ENCODE results near the gene ADAMTS4.
"Not testable (repeated sequence)": the region's sequence is repeated elsewhere in the genome, so short reads cannot be mapped to it uniquely, and the experiment has no call there.

ADAMTS4 gene, protein sequence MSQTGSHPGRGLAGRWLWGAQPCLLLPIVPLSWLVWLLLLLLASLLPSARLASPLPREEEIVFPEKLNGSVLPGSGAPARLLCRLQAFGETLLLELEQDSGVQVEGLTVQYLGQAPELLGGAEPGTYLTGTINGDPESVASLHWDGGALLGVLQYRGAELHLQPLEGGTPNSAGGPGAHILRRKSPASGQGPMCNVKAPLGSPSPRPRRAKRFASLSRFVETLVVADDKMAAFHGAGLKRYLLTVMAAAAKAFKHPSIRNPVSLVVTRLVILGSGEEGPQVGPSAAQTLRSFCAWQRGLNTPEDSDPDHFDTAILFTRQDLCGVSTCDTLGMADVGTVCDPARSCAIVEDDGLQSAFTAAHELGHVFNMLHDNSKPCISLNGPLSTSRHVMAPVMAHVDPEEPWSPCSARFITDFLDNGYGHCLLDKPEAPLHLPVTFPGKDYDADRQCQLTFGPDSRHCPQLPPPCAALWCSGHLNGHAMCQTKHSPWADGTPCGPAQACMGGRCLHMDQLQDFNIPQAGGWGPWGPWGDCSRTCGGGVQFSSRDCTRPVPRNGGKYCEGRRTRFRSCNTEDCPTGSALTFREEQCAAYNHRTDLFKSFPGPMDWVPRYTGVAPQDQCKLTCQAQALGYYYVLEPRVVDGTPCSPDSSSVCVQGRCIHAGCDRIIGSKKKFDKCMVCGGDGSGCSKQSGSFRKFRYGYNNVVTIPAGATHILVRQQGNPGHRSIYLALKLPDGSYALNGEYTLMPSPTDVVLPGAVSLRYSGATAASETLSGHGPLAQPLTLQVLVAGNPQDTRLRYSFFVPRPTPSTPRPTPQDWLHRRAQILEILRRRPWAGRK

DNA sequence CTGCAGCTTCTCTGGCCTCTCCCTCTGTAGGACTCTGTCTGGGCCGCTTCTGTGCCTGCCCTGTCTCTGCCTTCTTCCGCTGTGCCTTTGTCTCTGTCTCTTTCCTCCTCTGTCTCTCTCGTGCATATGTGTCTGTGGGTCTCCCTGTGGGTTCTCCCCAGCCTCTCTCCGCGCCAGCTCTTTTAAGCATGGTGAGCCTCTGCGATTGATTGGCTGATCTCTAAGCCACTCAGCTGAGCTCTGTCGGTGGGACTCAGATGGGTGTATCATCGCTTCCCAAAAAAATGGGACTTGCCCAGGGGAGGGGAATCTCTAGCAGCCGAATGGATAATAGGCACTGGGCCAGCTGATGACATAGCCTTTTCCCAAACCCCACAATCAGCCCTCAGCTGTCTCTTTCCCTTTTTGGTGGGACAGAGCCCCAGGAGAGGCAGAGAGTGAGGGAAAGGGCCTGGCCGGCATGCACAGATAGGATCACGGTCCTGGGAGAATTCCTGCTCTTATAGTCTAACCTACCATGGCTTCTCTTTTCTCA, at the start of gene ADAMTS4:
TSS of gene ADAMTS4 (minus strand) at position 158 of the 535 bp plus-strand sequence. CDS start 427 bp downstream, outside the sequence.
- no peak for DNase-seq (ENCODE audit: low read depth, low spot score)

DNA sequence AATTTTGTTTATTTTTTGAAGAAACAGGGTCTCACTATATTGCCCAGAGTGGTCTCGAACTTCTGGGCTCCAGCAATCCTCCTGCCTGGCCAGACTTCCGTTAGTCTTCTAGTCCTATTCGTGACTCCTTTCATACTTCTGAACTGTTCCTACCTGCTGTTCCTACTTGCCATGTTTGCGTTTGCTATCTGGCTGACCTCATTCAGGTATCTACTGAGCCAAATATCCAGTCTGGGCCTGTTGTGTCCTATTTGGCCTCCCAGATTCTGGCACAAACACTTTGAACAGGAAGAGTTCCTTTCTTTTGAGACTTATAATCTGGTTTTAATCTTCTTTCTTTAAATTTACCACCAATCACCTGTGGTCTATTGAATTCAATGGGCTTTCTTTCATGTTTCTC, 46.0 kb upstream of the ADAMTS4 start:
- no peak for DNase-seq (ENCODE audit: low read depth, low spot score)

- DNase-seq (ENCODE audit: low read depth, low spot score): no peak
These were observed 43.5 kb upstream of the ADAMTS4 start for GRCh38 chr1:161242313-161242712.

DNA sequence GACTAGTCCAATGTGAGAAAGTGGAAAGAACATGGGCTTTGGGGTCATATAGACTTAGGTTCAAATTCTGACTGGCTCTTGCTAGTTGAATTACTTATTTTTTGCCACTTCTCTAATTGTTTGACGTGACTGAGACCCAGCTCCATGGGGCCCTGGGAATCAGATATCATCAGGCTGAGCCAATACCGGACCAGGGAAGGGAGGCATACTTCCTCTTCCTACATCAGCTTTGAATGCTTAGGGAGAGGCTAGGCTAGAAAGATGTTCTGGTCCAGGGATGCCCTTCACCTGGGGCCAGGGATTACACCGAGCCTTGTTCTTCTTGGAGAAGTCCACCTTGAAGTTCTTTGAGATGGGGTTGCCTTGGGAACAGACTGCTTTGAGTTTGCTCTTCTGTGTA, 42.8 kb upstream of the ADAMTS4 start:
- no peak for DNase-seq (ENCODE audit: low read depth, low spot score)

DNA sequence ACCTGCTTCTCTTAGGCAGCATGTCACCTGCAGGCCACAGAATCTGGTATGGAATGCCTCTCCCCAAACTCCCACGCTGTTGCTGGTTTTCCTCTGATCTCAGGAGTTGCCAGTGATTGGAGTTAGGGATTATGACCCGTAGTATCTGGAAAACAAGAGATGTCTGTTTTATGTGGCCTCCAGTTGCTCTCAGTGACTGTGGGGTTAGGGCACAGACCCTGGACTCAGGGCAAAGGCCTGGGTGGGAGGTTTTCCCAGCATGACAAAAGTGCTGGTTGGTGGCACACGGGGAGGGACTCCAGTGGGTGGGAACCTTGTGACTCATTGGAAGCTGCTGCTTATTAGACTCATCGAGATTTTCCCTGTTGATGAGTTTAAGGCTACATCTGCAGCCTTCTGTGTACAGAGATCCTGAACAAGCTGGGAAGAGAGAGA, 39.2 kb upstream of the ADAMTS4 start, which contains the start of gene NR1I3:
TSS of gene NR1I3 (minus strand) at position 165 of the 435 bp plus-strand sequence. CDS start 1,638 bp downstream, outside the sequence.
- no peak for DNase-seq (ENCODE audit: low read depth, low spot score)

GRCh38 chr1:161235957-161236775, 37.3 kb upstream of the ADAMTS4 start:
- DNase-seq (ENCODE audit: low read depth, low spot score): no peak

- DNase-seq (ENCODE audit: low read depth, low spot score): no peak
These were observed 34.2 kb upstream of the ADAMTS4 start for GRCh38 chr1:161233102-161233501.

DNA sequence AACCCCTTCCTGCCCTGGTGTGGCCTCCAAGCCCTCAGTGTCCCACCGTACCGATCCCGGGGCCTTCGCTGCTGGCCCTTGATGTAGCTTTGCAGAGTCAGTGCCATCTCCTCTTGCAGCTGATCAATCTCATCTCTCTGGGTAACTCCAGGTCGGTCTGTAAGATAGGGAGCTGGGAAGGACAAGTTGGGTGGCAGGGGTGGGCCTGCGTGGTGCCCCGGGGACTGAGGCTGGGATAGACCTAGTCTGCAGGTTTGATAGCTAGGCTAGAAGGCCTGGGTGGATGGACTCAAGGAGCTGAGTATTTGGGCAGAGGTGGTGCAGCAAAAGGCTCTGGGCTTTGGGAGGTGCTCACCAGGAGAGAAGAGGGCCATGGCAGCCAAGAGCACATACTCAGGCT, 31.9 kb upstream of the ADAMTS4 start:
- no peak for DNase-seq (ENCODE audit: low read depth, low spot score)

DNA sequence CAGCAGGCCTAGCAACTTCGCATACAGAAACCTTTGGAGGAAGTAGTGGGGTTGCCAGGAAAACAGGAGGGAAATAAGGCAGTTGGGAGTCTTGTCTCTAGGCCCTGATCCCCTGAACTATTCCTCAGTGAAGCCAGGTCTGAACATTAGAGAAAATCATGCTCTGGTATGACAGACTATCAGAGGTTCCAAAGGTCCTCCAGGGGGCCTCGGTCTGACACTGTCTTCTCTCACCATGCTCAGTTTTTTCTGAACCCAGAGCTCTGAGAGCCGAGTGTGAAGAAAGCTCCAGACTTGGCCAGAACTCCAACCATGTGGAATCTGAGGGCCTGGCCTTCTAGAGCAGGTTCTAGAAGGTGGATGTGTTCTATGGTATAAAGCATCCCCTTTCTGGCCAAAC, 31.0 kb upstream of the ADAMTS4 start:
- DNase-seq (ENCODE audit: low read depth, low spot score): no peak

DNA sequence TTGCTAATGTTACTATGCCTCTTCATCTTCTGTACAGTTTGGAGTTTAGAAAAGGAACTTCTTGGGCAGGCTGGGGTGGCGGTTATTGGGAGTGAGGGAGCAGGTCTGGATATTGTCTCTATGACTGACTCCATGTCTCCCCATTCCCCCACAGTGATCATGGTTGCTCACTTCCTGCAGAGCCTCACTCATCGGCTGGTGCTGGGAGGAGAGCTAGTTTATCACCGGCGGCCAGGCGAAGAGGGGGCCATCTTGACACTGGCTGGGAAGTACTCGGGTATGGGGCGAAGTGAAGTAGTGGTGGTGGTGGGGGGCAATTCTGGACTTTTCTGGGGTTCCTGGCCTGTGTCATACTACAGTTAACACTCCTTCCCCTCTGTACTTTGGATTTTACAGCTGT, 29.2 kb upstream of the ADAMTS4 start:
- no peak for DNase-seq (ENCODE audit: low read depth, low spot score)

DNA sequence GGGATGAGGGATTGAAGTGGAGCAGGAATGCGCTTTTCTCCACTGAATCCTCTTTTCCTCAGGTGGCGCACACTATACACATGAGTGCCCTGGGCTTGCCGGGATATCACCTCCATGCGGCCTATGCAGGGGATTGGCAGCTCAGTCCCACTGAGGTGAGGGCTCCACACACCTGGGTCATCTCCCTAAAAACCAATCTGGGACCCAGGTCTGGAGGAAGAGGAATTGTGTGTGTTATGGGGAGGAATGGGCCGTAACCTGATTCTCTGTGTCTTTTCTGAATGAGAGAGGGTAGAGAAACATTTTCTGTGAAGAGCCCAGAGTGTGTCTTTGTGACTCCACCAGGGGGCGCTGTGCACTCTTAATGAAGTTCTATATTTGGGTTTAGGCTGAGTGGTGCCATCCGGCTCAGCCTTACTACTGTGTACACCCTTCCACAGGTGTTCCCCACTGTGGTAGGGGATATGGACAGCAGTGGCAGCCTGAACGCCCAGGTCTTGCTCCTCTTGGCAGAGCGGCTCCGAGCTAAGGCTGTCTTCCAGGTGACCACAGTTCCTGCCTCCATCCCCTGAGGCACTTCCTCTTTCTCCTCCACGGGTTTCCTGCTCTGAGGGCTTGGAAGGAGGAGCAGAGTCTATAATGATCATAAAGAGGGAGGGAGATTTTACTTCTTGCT, 28.5 kb upstream of the ADAMTS4 start:
- DNase-seq (ENCODE audit: low read depth, low spot score): peak; percentile 59

- no peak for DNase-seq (ENCODE audit: low read depth, low spot score)
These were observed 27.9 kb upstream of the ADAMTS4 start for GRCh38 chr1:161226759-161227158.

DNA sequence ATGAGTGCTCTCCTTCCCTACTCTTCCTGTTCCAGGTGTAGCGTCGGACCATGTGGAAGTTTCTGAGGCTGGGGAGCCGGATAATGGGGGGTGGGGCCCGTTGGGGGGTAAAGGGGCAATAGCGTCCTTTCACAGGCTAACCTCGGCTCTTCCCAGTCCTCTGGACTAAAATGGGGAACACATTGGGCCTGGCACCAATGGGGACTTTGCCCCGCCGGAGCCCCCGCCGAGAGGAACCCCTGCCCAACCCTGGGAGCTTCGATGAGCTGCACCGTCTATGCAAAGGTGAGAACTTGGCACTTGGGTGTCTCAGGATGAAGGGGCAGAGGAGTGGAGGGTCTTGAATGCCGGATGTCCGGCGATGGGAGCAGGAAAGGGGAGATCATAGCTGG, 27.5 kb upstream of the ADAMTS4 start:
- no peak for DNase-seq (ENCODE audit: low read depth, low spot score)

- peak; percentile 99 for DNase-seq (ENCODE audit: low read depth, low spot score)
These were observed 26.9 kb upstream of the ADAMTS4 start, which contains the start of gene TOMM40L for GRCh38 chr1:161225534-161226319. Gene TOMM40L (plus strand): TSS chr1:161226060. CDS start chr1:161226490, 430 bp downstream.

DNA sequence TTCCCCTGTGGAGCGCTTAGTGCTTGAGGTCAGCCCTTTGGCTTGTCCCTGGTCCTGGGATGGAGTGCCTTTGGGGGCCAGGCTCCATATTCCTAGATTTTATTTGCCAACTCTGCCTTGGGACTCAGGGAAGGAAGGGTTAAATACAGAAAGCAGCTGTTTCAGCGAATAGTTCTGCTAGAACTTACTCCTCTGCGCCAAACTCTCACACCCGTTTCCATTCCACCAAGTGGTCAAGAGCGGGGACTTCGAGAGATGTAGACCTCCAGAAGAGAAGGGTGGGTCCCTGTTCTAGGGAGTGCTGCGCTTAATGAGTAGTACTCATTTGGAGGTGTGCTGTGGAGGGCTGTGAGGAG, 26.3 kb upstream of the ADAMTS4 start:
- DNase-seq (ENCODE audit: low read depth, low spot score): no peak

DNA sequence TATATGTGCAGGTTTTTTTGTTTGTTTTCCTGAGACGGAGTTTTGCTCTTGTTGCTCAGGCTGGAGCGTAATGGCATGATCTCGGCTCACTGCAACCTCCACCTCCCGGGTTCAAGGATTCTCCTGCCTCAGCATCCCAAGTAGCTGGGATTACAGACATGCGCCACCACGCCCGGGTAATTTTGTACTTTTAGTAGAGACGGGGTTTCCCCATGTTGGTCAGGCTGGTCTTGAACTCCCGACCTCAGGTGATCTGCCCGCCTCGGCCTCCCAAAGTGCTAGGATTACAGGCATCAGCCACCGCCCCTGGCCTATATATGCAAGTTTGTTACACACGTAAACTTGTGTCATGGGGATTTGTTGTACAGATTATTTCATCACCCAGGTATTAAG, 25.8 kb upstream of the ADAMTS4 start:
- DNase-seq (ENCODE audit: low read depth, low spot score): not testable (repeated sequence)

DNA sequence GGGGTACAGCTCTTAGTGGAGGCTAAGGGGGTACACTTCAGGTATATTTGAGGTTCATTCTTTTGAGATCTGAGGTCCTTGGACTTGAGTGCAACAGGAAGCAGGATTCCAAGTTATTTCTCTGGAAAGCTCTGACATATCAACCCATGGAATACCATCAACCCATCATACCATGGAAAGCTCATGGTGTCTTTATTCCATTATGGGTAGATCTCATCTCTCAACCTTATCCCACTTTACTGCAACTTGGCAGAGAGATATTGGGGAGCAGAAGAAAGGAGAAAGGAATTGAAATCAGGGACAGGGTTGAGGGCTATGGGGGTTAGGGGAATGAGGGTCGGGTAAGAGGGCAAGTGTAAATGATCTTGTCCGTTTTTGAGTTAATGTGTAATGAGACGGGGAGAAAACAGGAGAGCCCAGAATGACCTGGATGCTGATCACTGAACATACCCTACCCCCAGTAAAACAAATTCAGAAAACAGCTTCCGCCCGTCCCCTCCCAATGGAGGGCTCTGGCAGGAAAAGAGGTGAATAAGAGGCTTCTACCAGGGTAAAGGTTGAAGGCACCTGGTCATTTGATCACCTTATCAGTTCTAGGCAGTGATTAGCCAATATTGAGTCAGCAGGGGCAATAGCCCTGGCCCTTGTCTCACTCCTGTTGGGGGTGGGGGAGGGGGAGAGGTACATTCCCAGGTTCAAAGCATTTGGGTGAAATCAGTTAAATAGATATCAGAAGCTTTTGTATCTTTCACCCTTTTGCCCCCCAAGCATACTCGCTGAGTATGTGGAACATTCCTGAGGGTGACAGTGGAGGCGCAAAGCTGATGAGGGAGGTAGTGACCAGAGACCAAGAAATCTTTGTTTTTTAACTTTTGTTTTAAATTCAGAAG, 25.2 kb upstream of the ADAMTS4 start:
- DNase-seq (ENCODE audit: low read depth, low spot score): no peak

- DNase-seq (ENCODE audit: low read depth, low spot score): no peak
These were observed 23.5 kb upstream of the ADAMTS4 start for GRCh38 chr1:161222175-161223019.

All from smooth muscle cell of the brain vasculature (primary cell).